Neural crest cell (in vitro differentiated cells): ENCODE data around the gene EZR. TPM values are rescaled to one million over a fixed set of nuclear protein-coding genes. Genes with fewer than 3 reads are reported as not detected.

Source experiments
- DNase-seq: peaks from one replicate; pipeline ENCODE4 v3.0.0; 2021; ENCODE audit warnings: low read depth, mixed read lengths, low spot score
- H3K27ac Mint-ChIP-seq: one replicate; pipeline ENCODE4 v1.8.0; 2021; ENCODE audit warnings: mild to moderate bottlenecking, mixed read lengths; ENCODE audit not compliant: unreplicated experiment
- H3K27me3 Mint-ChIP-seq: 2 replicates; pipeline ENCODE4 v1.8.0; 2021; ENCODE audit warnings: low read depth, mild to moderate bottlenecking, mixed read lengths
- H3K36me3 Mint-ChIP-seq: 2 replicates; pipeline ENCODE4 v1.8.0; 2021; ENCODE audit warnings: low read depth, mild to moderate bottlenecking, mixed read lengths
- H3K4me1 Mint-ChIP-seq: 2 replicates; pipeline ENCODE4 v1.8.0; 2021; ENCODE audit warnings: mixed read lengths
- H3K4me3 Mint-ChIP-seq: one replicate; pipeline ENCODE4 v1.8.0; 2021; ENCODE audit warnings: mild to moderate bottlenecking, mixed read lengths
- H3K9me3 Mint-ChIP-seq: 2 replicates; pipeline ENCODE4 v1.8.0; 2021; ENCODE audit warnings: mixed read lengths
- total RNA-seq: library from RNA; stranded (reverse); gene quantifications from 2 replicates; pipeline ENCODE4 v1.2.1, GENCODE V29; 2021
- TF ChIP-seq, protein P1 (sequence below): fragments of 200-600 bp; sonication (generic); conservative IDR thresholded peaks from 2 replicates; pipeline ENCODE4 v1.5.0; 2021; ENCODE audit warnings: antibody characterized with exemption, mild to moderate bottlenecking

The EZR gene
- total RNA-seq, 1 donor from 2014 or later: 88.2 TPM

DNA sequence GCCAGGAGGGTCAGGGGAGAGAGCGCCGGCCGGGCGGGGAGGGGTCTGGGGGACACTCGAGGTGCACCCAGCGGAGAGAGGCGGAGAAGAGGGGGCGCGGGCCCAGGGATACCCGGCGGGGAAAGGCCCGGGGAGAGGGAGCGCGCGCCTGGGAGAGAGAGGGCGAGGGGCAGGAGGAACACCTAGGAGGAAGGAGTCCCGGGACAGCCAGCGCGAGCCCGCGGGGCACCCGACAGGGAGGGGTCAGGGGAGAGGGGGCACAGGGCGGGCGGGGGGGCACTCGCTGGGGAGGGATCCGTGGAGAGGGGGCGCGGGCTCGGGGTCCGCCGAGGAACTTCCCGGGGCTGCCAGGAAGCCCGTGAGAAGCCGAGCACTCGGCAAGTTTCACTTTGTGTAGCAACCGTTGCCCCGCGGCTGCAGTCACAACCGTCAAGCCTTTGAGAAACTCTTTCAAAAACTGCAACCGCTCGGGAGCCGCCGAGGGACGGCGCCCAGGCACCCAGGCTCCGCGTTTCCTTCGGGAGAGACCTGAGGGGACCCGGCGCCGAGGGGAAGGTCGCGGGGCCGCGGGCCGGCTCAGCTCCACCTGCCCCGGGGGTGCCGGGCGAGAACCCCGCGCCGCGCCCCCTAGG is 471 bp downstream of the EZR start:
- TF ChIP-seq, protein P1, sequence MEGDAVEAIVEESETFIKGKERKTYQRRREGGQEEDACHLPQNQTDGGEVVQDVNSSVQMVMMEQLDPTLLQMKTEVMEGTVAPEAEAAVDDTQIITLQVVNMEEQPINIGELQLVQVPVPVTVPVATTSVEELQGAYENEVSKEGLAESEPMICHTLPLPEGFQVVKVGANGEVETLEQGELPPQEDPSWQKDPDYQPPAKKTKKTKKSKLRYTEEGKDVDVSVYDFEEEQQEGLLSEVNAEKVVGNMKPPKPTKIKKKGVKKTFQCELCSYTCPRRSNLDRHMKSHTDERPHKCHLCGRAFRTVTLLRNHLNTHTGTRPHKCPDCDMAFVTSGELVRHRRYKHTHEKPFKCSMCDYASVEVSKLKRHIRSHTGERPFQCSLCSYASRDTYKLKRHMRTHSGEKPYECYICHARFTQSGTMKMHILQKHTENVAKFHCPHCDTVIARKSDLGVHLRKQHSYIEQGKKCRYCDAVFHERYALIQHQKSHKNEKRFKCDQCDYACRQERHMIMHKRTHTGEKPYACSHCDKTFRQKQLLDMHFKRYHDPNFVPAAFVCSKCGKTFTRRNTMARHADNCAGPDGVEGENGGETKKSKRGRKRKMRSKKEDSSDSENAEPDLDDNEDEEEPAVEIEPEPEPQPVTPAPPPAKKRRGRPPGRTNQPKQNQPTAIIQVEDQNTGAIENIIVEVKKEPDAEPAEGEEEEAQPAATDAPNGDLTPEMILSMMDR: no peak
- Mint-ChIP-seq H3K9me3 (no peaks in the 10 kb centered on the region), H3K4me3 (peak overlapping the region; percentile 84), H3K36me3 (peaks cover 8% of the 10 kb centered on the region), H3K27ac (no peak overlapping the region), H3K4me1 (peaks cover 44% of the 10 kb centered on the region), H3K27me3 (no peaks in the 10 kb centered on the region)
- DNase-seq: peak; percentile 52

DNA sequence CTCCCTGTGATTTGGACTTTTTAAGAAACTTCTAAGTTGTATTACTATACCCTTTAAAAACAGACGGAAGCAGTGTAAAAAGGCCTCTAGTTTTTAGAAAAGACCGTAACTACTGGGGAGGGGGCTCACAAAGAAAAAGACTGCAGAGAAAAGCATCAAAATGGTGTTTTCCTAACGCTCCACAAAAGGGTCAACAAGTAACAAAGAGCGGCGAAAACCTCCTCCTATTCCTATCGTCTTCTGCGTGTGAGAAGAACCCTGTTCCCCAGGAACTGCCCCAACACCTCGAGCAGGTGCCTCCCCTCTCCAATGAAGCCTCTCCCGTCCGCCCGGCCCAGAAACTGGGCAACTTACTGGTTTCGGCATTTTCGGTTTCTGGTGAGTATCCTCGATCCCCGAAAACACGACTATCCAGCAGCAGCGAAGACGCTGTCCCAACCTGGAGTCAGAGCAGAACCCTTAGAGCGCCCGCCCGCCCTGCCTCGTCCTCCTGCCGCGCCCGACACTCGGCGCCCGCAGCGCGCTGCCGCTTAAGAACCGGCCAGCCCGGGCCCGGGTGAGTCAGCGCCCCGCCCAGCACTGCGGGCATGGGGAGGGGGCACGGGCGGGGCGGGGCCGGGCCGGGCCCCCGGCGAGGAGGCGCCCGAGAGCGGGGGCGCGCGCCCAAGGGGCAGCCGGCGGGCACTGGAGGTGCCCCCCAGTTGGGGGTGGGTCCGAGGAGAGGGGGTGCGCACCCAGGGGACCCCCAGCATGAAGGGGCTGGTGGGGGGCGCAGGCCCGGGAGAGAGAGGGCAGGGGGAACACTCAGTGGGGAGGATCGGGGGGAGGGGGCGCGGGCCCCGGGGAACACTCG is 1.2 kb downstream of the EZR start:
- Mint-ChIP-seq H3K4me1 (peaks cover 50% of the 10 kb centered on the region), H3K27ac (peak overlapping the region; percentile 98), H3K9me3 (no peaks in the 10 kb centered on the region), H3K27me3 (no peaks in the 10 kb centered on the region), H3K4me3 (peak overlapping the region; percentile 99), H3K36me3 (peaks cover 12% of the 10 kb centered on the region)
- TF ChIP-seq, protein P1: no peak
- DNase-seq: peak; percentile 51

DNA sequence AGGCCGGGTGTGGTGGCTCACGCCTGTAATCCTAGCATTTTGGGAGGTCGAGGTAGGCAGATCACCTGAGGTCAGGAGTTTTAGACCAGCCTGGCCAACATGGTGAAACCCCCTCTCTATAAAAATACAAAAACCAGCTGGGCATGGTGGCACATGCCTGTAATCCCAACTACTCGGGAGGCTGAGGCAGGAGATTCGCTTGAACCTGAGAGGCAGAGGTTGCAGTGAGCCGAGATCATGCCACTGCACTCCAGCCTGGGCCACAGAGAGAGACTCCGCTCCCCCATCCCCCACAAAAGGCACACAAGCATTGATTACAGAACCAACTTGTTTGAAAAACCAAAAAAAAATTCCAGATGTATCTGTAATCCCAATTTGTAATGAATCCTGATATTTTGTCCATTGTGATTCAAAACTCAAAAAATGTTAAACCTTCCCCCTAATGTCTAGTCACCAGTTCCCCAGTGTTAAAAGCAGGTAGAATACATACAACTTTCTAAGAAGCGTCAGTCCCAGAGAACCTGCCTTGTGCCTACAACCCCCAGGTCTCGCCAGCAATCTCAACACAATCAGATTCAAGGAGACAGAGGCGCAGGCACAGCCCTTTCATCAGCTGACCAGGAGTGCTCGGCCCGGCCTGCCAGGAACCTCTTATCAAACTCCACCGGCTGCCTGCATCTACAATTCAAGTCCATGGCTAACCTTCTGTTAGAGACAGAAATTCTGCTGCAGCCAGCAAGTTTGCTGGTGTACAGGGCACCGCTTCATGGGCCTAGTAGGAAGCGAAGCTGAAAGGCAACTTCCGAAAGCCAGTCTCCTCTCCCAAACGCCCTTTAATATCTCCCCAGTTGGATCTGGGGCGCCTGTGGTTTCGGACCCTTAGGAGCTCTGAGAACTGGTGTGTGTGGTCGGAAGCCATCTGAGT is 2.1 kb downstream of the EZR start:
- Mint-ChIP-seq H3K4me1 (peaks cover 55% of the 10 kb centered on the region), H3K9me3 (no peaks in the 10 kb centered on the region), H3K4me3 (peak overlapping the region; percentile 99), H3K36me3 (peaks cover 16% of the 10 kb centered on the region), H3K27me3 (no peaks in the 10 kb centered on the region), H3K27ac (peak overlapping the region; percentile 98)
- TF ChIP-seq, protein P1: no peak
- no peak for DNase-seq

DNA sequence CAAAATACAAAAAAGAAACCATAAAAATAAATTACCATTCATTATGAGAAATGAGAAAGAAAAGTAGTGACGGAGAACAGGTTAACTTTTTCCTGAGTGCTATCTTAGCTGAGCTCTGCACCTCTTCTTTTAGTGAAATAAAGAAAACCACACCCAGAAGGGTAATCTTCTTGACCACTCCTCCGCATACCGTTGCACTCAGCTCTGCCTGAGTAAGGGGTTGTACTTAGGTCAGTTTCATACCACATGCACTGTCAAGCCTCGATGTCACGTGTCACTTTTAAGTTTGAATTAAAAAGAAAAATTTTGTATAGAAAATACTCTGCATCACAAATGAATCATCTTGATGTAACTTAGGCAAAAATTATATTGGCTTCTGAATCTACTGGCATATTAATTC is 2.8 kb downstream of the EZR start:
- Mint-ChIP-seq H3K4me1 (peaks cover 55% of the 10 kb centered on the region), H3K36me3 (peaks cover 16% of the 10 kb centered on the region), H3K27me3 (no peaks in the 10 kb centered on the region), H3K27ac (no peak overlapping the region), H3K9me3 (no peaks in the 10 kb centered on the region), H3K4me3 (peak overlapping the region; percentile 99)
- TF ChIP-seq, protein P1: no peak
- no peak for DNase-seq

DNA sequence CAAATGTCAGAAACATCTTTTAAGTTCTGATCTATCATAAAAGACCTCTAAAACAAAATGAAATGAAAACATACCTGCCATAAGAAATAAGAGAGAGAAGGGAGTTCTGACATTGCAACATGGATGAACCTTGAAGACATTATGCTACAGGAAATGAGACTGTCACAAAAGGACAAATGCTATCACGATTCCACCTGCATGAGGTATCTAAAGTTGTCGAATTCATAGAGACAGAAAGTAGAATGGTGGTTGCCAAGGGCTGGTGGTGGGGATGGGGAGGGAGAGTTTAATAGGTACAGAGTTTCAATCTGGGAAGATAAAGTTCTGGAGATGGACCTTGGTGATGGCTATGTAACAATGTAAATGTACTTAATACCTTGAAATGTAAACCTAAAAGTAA is 3.3 kb downstream of the EZR start:
- H3K4me1 Mint-ChIP-seq: peaks cover 55% of the 10 kb centered on the region
- no peaks in the 10 kb centered on the region for H3K27me3 Mint-ChIP-seq
- DNase-seq: no peak
- peaks cover 16% of the 10 kb centered on the region for H3K36me3 Mint-ChIP-seq
- TF ChIP-seq, protein P1: no peak
- no peaks in the 10 kb centered on the region for H3K9me3 Mint-ChIP-seq
- H3K4me3 Mint-ChIP-seq: peak overlapping the region; percentile 99
- H3K27ac Mint-ChIP-seq: no peak overlapping the region
